HG02973 (cell line): Measurements from ENCODE around the gene M1AP.

ENCODE experiments used
- ATAC-seq: cut with Tn5 transposase; IDR thresholded peaks from one replicate; pipeline ENCODE4 v1.9.1; 2021; ENCODE audit warnings: moderate library complexity; ENCODE audit not compliant: unreplicated experiment

M1AP gene

GRCh38 chr2:74599676-74600075, 48.5 kb downstream of the M1AP start:
- ATAC-seq = no peak

- no peak for ATAC-seq
Observed at GRCh38 chr2:74597410-74597809, 50.7 kb downstream of the M1AP start.

- ATAC-seq = no peak
Observed at GRCh38 chr2:74596584-74596983, 51.5 kb downstream of the M1AP start.

- no peak for ATAC-seq
Observed at GRCh38 chr2:74593826-74594772, 54.0 kb downstream of the M1AP start.

- no peak for ATAC-seq
Observed at GRCh38 chr2:74588664-74589063, 59.5 kb downstream of the M1AP start.

GRCh38 chr2:74587664-74588277, 60.4 kb downstream of the M1AP start:
- ATAC-seq = peak; percentile 57

GRCh38 chr2:74585406-74586185, 62.5 kb downstream of the M1AP start:
- no peak for ATAC-seq

GRCh38 chr2:74584088-74584645, 64.0 kb downstream of the M1AP start:
- ATAC-seq = no peak

GRCh38 chr2:74583504-74583903, 64.6 kb downstream of the M1AP start:
- no peak for ATAC-seq

- no peak for ATAC-seq
Observed at GRCh38 chr2:74582184-74582583, 65.9 kb downstream of the M1AP start.

- ATAC-seq = no peak
Observed at GRCh38 chr2:74581463-74581862, 66.7 kb downstream of the M1AP start.

GRCh38 chr2:74578408-74578807, 69.7 kb downstream of the M1AP start:
- peak; percentile 39 for ATAC-seq

- ATAC-seq = no peak
Observed at GRCh38 chr2:74577448-74577847, 70.7 kb downstream of the M1AP start.

- no peak for ATAC-seq
Observed at GRCh38 chr2:74576863-74577229, 71.3 kb downstream of the M1AP start.

- no peak for ATAC-seq
Observed at GRCh38 chr2:74576211-74576862, 71.8 kb downstream of the M1AP start.

GRCh38 chr2:74575320-74575719, 72.8 kb downstream of the M1AP start:
- no peak for ATAC-seq

GRCh38 chr2:74573747-74574562, 74.2 kb downstream of the M1AP start:
- no peak for ATAC-seq

- ATAC-seq = no peak
Observed at GRCh38 chr2:74572178-74572925, 75.8 kb downstream of the M1AP start.

GRCh38 chr2:74571058-74571457, 77.1 kb downstream of the M1AP start:
- ATAC-seq = peak; percentile 73
